ENCODE measurements around the gene PEMT.
"Not testable (repeated sequence)": the region's sequence is repeated elsewhere in the genome, so short reads cannot be mapped to it uniquely, and the experiment has no call there.

PEMT gene

GRCh38 chr17:17476865-17477467 is 114.5 kb downstream of the PEMT start, which contains the start of gene MED9:
Gene MED9 (plus strand): TSS chr17:17477000. CDS start chr17:17477042, 42 bp downstream.
- peak; percentile 94 for DNase-seq

DNA sequence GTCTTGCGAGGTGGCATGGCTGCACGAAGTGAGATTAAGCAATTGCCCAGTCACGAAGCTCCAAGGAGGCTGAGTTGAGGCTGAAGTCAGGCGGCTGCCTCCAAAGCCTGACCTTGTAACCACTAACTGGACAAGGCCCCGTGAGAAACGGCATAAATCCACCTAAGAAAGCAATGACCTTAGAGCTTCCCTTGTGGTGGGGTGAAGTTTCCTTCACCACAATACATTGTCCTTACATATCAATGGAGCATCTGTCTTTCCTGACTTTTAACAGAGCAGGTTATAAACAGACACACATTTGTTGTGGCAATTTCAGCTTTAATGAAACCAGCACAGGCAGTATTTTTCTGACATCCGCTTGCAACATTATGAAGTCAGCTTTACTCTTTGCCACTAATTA is 117.2 kb downstream of the PEMT start:
- no peak for DNase-seq

DNA sequence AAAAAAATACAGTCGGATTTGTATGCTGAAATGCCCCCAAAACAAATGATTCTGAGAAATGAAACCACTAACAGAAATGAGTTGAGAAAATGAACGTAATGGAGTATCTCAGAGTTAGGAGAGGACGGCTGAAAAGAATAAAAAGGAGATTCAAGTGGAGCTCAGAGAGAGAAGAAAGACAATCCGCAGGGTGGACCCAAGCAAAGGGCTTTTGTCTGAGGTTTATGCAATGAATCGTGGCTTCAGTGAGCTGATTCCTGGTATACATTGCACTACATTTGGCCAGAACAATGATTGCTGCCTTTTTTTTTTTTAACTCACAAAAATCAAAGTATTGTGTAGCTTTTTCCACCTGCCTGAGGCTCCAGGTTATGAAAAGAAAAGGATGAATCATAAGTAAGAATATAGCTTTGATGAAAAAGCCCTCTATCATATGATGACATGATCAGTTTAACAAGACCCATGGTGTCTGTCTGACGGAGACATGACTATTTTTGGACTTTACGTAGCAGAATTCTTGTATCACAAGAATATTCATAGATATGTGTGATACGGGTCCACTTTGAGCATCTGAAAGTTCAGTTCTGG is 119.1 kb downstream of the PEMT start:
- DNase-seq: no peak

DNA sequence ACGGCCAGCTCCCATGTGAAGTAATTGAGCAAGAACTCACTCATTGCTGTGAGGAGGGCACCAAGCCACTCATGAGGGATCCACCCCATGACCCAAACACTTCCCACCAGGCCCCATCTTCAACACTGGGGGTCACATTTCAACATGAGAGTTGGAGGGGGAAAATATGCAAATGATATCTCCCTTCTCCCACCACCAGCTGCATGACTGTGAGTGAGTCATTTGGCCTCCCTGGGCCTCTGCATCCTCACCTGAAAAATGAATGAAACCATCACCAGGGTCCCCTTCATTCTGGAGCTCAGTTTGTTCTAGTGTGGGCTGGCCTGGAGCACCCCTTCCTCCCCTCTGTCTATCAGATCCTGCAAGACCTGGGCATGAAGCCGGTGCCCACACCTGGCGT is 121.5 kb downstream of the PEMT start:
- DNase-seq: no peak

GRCh38 chr17:17469358-17469757 is 122.2 kb downstream of the PEMT start:
- DNase-seq: no peak

DNA sequence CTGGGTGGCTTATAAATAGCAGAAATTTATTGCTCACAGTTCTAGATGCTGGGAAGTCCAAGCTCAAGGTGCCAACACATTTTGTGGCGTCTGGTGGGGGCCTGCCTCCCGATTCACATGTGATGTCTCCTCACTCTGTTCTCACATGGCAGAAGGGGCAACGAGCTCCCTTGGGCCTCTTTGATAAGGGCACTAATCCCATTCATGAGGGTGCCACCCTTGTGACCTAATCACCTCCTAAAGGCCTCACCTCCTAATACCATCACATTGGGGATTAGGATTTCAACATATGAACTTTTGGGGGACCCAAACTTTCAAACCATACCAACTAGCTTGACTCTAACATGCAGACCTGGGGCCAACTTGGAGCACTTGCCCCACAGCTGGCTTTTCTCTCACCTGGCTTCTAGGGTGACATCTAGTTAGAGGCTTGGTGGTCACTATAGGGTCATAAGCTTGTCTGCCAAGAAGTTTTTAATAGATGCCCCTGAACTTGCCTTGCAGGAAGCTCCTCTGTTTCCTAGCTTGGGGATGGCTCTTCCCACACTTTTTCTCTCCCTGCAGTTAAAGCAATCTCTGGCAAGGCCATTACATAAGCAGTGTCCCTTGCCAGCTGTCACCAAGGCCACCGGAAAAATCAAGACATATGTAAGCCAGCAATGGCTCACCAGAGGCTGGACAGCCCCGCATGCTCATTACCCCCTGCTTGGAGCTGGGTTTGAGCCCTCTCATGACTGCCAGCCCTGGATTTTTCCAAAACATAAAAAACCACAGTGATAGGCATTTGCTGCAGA is 123.1 kb downstream of the PEMT start:
- no peak for DNase-seq

- no peak for DNase-seq
These were observed 123.8 kb downstream of the PEMT start for GRCh38 chr17:17467720-17468119.

GRCh38 chr17:17467016-17467415 is 124.5 kb downstream of the PEMT start:
- no peak for DNase-seq

- DNase-seq: no peak
These were observed 125.0 kb downstream of the PEMT start for GRCh38 chr17:17466511-17466910.

DNA sequence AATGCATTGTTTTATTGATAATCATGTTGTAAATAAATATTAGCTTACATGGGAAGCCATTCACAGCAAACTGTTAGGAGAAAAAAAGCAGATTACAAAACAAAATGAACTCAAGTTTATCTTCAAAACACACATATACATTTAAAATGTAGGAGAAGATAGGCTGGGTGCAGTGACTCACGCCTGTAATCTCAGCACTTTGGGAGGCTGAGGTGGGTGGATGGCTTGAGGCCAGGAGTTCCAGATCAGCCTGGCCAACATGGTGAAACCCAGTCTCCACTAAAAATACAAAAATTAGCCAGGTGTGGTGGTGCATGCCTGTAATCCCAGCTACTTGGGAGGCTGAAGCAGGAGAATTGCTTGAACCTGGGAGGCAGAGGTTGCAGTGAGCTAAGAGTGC is 125.6 kb downstream of the PEMT start:
- not testable (repeated sequence) for DNase-seq

DNA sequence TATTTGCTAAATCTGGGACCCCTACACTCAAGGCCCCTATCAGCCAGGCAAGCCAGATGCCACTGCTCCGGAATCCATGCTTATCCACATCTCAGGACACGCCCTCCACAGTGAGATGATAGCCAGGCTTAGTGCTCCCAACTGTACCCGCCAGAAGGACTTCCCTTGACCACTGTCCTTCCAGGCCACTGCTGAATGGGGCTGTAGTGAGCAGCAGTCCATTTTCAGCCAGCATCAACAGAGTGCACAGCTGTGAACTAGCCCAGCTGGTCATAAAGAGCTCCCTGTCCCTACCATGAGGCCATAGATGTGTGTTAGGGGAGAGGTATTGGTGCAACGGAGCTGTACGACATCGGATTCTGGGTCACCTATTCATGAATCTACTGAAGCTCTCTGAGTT is 127.7 kb downstream of the PEMT start:
- no peak for DNase-seq

DNA sequence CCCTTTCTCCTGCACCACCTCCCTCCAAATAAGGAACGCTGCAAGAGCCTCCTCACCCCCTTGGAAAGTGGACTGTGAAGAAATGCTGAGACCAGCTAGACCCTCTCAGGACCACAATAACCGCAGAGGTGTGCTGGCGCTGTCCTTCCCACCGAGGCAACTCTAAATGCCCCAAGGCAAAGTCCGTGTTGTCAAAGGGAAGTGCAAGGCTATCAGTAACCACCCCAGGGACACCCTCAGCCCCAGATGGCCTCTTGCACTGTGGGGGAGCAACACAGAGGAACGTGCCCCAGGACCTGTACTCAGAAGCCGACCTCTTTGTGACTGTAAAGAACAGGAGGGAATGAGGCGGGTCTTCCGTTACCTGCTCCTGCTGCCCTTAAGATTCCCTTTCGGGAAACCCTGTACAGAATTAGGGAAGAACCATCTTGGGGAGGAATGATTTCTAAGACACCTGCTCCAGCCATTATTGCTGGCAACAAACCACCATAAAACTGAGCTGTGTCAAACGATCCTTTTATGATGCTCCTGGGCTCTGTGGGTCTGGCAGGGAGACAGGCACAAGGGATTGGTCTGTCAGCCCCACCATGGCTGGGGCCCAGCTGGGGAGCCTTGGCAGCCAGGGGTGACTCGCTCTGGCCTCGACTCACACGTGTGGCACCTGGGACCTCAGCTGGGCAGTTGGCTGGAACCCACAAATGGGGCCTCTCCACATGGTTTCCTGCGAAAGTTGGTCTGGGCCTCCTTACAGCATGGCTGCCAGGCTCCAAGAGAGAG is 129.3 kb downstream of the PEMT start:
- DNase-seq: no peak

- DNase-seq: no peak
These were observed 131.5 kb downstream of the PEMT start for GRCh38 chr17:17460038-17460437.

DNA sequence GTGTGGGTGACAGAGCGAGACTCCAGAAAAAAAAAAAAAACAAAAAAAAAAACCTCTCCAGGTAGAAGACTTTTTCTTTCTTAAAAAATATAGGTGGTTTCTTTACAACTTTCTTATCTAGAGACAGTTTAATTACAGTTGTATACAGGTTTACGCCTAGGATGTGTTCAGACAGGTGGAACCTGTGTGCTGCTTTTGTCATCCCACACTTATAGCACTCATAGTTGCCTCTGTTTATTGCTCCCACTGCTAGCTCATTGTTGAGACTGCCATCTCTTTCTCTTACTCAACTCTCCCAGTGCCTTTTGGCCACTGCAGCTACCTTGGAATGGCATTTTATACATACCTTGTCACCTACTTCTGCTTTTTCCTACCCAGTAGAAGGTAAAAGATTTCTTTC is 133.8 kb downstream of the PEMT start:
- no peak for DNase-seq

- no peak for DNase-seq
These were observed 135.3 kb downstream of the PEMT start for GRCh38 chr17:17456251-17456650.
